ENCODE results near the gene MMP7. TPM values are rescaled to one million over a fixed set of nuclear protein-coding genes. Genes with fewer than 3 reads are reported as not detected.
A peak's percentile ranks its signal among the peaks of the same experiment; 100 is the strongest.

MMP7 gene
- polyA plus RNA-seq, 2 of the 4 experiments (the other 2 are of a cell fraction) = 8.9 to 54.8 TPM

- H3K27ac ChIP-seq = peak overlapping the region in 1 of 2 experiments; percentile 81; a peak in 2 of 6 replicates
- no peak for DNase-seq (ENCODE audit: low read depth in 1 of 2, low spot score in 1 of 2)
- CTCF ChIA-PET = interaction anchor here (1.2 kb wide), 1 partner anchor 100 kb away, joined by 3 read pairs; no protein-coding TSS in a partner anchor
These were observed 38.6 kb downstream of the MMP7 start for GRCh38 chr11:102491969-102492368.

GRCh38 chr11:102489186-102490145 is 41.1 kb downstream of the MMP7 start:
- peak overlapping the region in 1 of 2 experiments; percentile 57; a peak in 2 of 6 replicates for H3K27ac ChIP-seq
- ChIA-PET CTCF (no interaction called here), POLR2A (no interaction called here)
- no peak overlapping the region for H3K4me3 ChIP-seq
- no peaks in the 10 kb centered on the region for H3K9me3 ChIP-seq
- 0 out of 3 replicates have a peak overlapping the region, but pooled peaks have one; percentile 19 for H3K4me2 ChIP-seq
- DNase-seq (ENCODE audit: low read depth in 1 of 2, low spot score in 1 of 2) (no peak), ATAC-seq (no peak), FAIRE-seq (no peak)
- TF ChIP-seq PBX3 (IDR thresholded peaks at IDR 0.05) (no peak), KDM5A (IDR thresholded peaks at IDR 0.05) (no peak), NR3C1 (IDR thresholded peaks at IDR 0.05) (no peak), BHLHE40 (IDR thresholded peaks at IDR 0.05; ENCODE audit: low read depth, low read length) (no peak), EHF (CRISPR knock-in tag; IDR thresholded peaks at IDR 0.05) (no peak), FOSB (CRISPR knock-in tag; IDR thresholded peaks at IDR 0.05) (no peak), SREBF2 (IDR thresholded peaks at IDR 0.05) (no peak), RAD21 (conservative IDR thresholded peaks at IDR 0.05 in 1 of 2, IDR thresholded peaks at IDR 0.05 in 1 of 2) (no peak), ZFP36 (IDR thresholded peaks at IDR 0.05; ENCODE audit: borderline replicate concordance, partially characterized antibody) (no peak), MAZ (IDR thresholded peaks at IDR 0.05; ENCODE audit: borderline replicate concordance, low read depth, low read length) (no peak), JUNB (IDR thresholded peaks at IDR 0.05) (no peak)
- 40% methylated on average over 5 of the region's 5 CpGs for WGBS (ENCODE audit: missing lambda C conversion rate)
- peaks cover 45% of the 10 kb centered on the region for H3K4me1 ChIP-seq

More at GRCh38 chr11:102491969-102492368, 38.6 kb downstream of the MMP7 start:
- Histone ChIP-seq H3K4me1 (peaks cover 48% of the 10 kb centered on the region), H3K9me3 (no peaks in the 10 kb centered on the region), H3K4me3 (no peak overlapping the region), H3K4me2 (no peak overlapping the region)
- ATAC-seq (no peak), FAIRE-seq (no peak)
- WGBS (ENCODE audit: missing lambda C conversion rate) = 81% methylated on average over 2 of the region's 2 CpGs
- POLR2A ChIA-PET = no interaction called here
- no peak for TF ChIP-seq RARB (CRISPR knock-in tag; IDR thresholded peaks at IDR 0.05)
- no peak for TF ChIP-seq RCOR1 (IDR thresholded peaks at IDR 0.05; ENCODE audit: low read depth, low read length)
- TF ChIP-seq ZSCAN20 (CRISPR knock-in tag; IDR thresholded peaks at IDR 0.05) = no peak
- TF ChIP-seq ESRRA (IDR thresholded peaks at IDR 0.05; ENCODE audit: borderline replicate concordance, low read length) = no peak
- TF ChIP-seq MAX (IDR thresholded peaks at IDR 0.05) = no peak
- no peak for TF ChIP-seq BCL3 (IDR thresholded peaks at IDR 0.05)
- TF ChIP-seq NR3C1 (IDR thresholded peaks at IDR 0.05) = no peak
- no peak for TF ChIP-seq HDAC2 (IDR thresholded peaks at IDR 0.05)
- no peak for TF ChIP-seq HEYL (CRISPR knock-in tag; IDR thresholded peaks at IDR 0.05)
- TF ChIP-seq HOXB13 (CRISPR knock-in tag; IDR thresholded peaks at IDR 0.05; ENCODE audit: low read depth) = no peak

GRCh38 chr11:102488208-102488607 is 42.3 kb downstream of the MMP7 start:
- Histone ChIP-seq H3K27ac (no peak overlapping the region; a peak in 1 of 6 replicates), H3K9me3 (no peaks in the 10 kb centered on the region), H3K4me2 (no peak overlapping the region), H3K4me1 (peaks cover 37% of the 10 kb centered on the region; the same call in 2 of the 3 replicates), H3K4me3 (no peak overlapping the region)
- ChIA-PET CTCF (interaction anchor here (1.1 to 1.5 kb wide), 3 partner anchors 22 to 120 kb away, joined by 3 read pairs; no protein-coding TSS in a partner anchor), POLR2A (no interaction called here)
- ATAC-seq = no peak
- no peak for DNase-seq (ENCODE audit: low read depth in 1 of 2, low spot score in 1 of 2)
- WGBS (ENCODE audit: missing lambda C conversion rate) = 82% methylated on average over 3 of the region's 3 CpGs
- no peak for FAIRE-seq
- no peak for TF ChIP-seq SMC3 (IDR thresholded peaks at IDR 0.05)
- no peak for TF ChIP-seq ESRRA (IDR thresholded peaks at IDR 0.05; ENCODE audit: borderline replicate concordance, low read length)
- TF ChIP-seq FOXS1 (CRISPR knock-in tag; IDR thresholded peaks at IDR 0.05) = no peak
- no peak for TF ChIP-seq MYC (IDR thresholded peaks at IDR 0.05; ENCODE audit: borderline replicate concordance, low read length)
- no peak for TF ChIP-seq GATA3 (IDR thresholded peaks at IDR 0.05; ENCODE audit: borderline replicate concordance)
- TF ChIP-seq MAFK (IDR thresholded peaks at IDR 0.05; ENCODE audit: partially characterized antibody) = no peak
- TF ChIP-seq ATOH8 (CRISPR knock-in tag; IDR thresholded peaks at IDR 0.05; ENCODE audit: low read depth) = no peak
- no peak for TF ChIP-seq KDM1A (IDR thresholded peaks at IDR 0.05; ENCODE audit: low read depth)
- no peak for TF ChIP-seq FOSL2 (IDR thresholded peaks at IDR 0.05)
- TF ChIP-seq FOSL2 (CRISPR knock-in tag; IDR thresholded peaks at IDR 0.05) = no peak
- no peak for TF ChIP-seq ZSCAN20 (CRISPR knock-in tag; IDR thresholded peaks at IDR 0.05)
- TF ChIP-seq E2F6 (IDR thresholded peaks at IDR 0.05; ENCODE audit: borderline replicate concordance, low read depth) = no peak
- TF ChIP-seq SREBF2 (IDR thresholded peaks at IDR 0.05) = no peak
- TF ChIP-seq ZFP36 (IDR thresholded peaks at IDR 0.05; ENCODE audit: borderline replicate concordance, partially characterized antibody) = no peak
- TF ChIP-seq HEYL (CRISPR knock-in tag; IDR thresholded peaks at IDR 0.05) = no peak

Data from A549 (cell line).